Kidney (tissue), 14 donors: ENCODE results near the gene SPATS2L. TPM values are rescaled to one million over a fixed set of nuclear protein-coding genes. Genes with fewer than 3 reads are reported as not detected.

Experiments used
- DNase-seq, 5 donors: peaks; one replicate each; pipeline ENCODE4 v3.0.0-alpha.2; 2013 to 2020
- FAIRE-seq: peaks from 2 replicates; lab custom pipeline; 2012; peaks lifted over from hg19 to GRCh38; lab: Jason Lieb, UNC
- H3K27ac ChIP-seq, 2 donors: one replicate each; pipeline ENCODE4 v1.7.0; 2013; ENCODE audit warnings: low read depth in 2 of 2, low read length in 2 of 2, inconsistent platforms in 1 of 2
- H3K27me3 ChIP-seq: one replicate; pipeline ENCODE4 v1.7.1; 2013; ENCODE audit warnings: low read length, inconsistent platforms; ENCODE audit not compliant: control insufficient read depth, insufficient read depth
- H3K36me3 ChIP-seq, 3 donors: one replicate each; pipeline versions ENCODE4 v1.7.0 to v1.7.1; 2013; ENCODE audit warnings: low read length in 3 of 3, control low read depth in 1 of 3, inconsistent platforms in 1 of 3; ENCODE audit not compliant: insufficient read depth in 3 of 3, control insufficient read depth in 2 of 3
- H3K4me1 ChIP-seq, 3 donors: one replicate each; pipeline versions ENCODE4 v1.7.0 to v1.7.1; 2013; ENCODE audit warnings: low read length in 3 of 3, inconsistent platforms in 1 of 3, low read depth in 1 of 3; ENCODE audit not compliant: control insufficient read depth in 2 of 3, insufficient read depth in 2 of 3
- H3K4me3 ChIP-seq, 3 donors: one replicate each; pipeline versions ENCODE4 v1.7.0 to v1.8.1; 2013; ENCODE audit warnings: low read length in 3 of 3, control low read depth in 1 of 3, inconsistent platforms in 1 of 3
- H3K9ac ChIP-seq, 3 donors: one replicate each; pipeline versions ENCODE4 v1.7.0 to v1.7.1; 2013; ENCODE audit warnings: low read length in 3 of 3, control low read depth in 1 of 3, inconsistent platforms in 1 of 3
- H3K9me3 ChIP-seq, 3 donors: one replicate each; pipeline versions ENCODE4 v1.7.0 to v1.7.1; 2013; ENCODE audit warnings: low read length in 3 of 3, control low read depth in 1 of 3, inconsistent platforms in 1 of 3; ENCODE audit not compliant: control insufficient read depth in 2 of 3, insufficient read depth in 1 of 3
- CTCF ChIP-seq: IDR thresholded peaks from 3 replicates; pipeline ENCODE4 v1.5.1; 2012; ENCODE audit warnings: mild to moderate bottlenecking, moderate library complexity, borderline replicate concordance; ENCODE audit not compliant: insufficient read depth; ENCODE audit errors: extremely low read depth
- intact Hi-C: fragments of 100-400 bp; cut with DNase I; formaldehyde crosslinking; loops from one replicate; pipeline ENCODE4 v1.11.1; 2022
- polyA plus RNA-seq: library from polyadenylated mRNA; stranded (reverse); fragments of 350-450 nt; fragmentation: Illumina TruSeq; extraction: RNeasy Lipid Tissue Mini Kit (QIAGEN cat#74804); gene quantifications from one replicate; pipeline ENCODE4 v1.2.3, GENCODE V29; 2014; ENCODE audit warnings: low read depth, low replicate concordance; ENCODE audit not compliant: insufficient read depth
- total RNA-seq: library from RNA; stranded (reverse); fragmentation: NEBNext Ultra II Directional; extraction: Animal tissue kit (Norgen Biotek cat#: 25700); gene quantifications from one replicate; pipeline ENCODE4 v1.2.1, GENCODE V29; 2021
- donor health status: control.
- donor health status: control.
- donor health status: control.
- donor health status: control.
- donor health status: control.
- donor health status: DM: yes; HTN: yes; CAD: no.
- donor health status: Normal renal cell carcinoma (clear cell type).

The SPATS2L gene
- total and polyA plus RNA-seq, 2 donors from 2014 or later: 86.1 to 166 TPM

DNA sequence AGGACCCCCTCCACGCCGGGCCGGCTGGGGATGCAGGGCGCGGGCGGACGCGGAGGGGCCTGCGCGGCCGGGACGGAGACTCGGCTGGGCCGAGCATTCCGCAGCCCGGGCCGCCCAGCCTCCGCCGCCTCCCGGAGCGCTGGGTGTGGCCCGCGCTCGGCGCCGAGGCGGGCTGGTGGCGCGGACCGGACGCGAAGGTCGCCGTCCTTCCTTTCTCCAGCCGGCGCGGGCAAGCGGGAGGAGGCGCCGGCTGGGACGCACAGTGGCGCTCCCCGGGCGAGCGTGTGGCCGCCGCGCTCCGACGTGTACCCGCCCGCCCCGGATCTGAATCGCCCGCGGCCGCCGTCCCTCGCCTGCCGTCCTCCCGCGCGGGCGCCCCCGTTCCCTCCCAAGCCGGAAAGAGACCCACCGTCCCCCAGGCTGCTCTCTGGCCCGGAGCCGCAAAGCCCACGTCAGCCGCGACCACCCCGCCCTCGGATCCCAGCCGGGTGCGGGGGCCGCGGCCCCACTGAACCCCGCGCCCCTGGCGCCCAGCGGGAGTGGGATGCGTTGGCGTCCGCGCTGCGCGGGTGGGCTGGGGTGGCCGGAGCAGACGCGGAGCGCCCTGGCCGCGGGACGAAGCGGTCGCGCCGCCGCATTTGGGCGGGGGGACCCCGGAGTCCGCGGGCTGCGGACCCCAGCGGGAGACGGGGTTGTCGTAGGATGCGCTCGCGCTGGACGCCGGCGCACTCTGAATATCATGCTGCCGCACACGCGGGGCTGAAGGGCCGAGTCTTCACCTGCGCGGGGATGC, 634 bp downstream of the SPATS2L start:
- H3K27me3 ChIP-seq: no peaks in the 10 kb centered on the region
- DNase-seq (peak in 4 of 5 donors; percentile 35 to 82 (median 62)), FAIRE-seq (no peak)
- intact Hi-C loops: loop anchor here (10.0 kb wide), 2 partner anchors 178 to 322 kb away; no protein-coding TSS in a partner anchor
- no peaks in the 10 kb centered on the region for H3K36me3 ChIP-seq
- peak overlapping the region; percentile 80 to 81 for H3K27ac ChIP-seq
- H3K4me1 ChIP-seq: peaks cover 0 to 11% (median 5%) of the 10 kb centered on the region in 3 donors
- H3K9me3 ChIP-seq: no peaks in the 10 kb centered on the region
- H3K9ac ChIP-seq: peak overlapping the region; percentile 1 to 57 (median 7)
- H3K4me3 ChIP-seq: peak overlapping the region; percentile 66 to 69 (median 67)
- TF ChIP-seq CTCF: no peak

- Histone ChIP-seq H3K27ac (peak overlapping the region; percentile 80 to 81), H3K4me1 (peaks cover 0 to 13% (median 5%) of the 10 kb centered on the region in 3 donors), H3K36me3 (no peaks in the 10 kb centered on the region), H3K9ac (peak overlapping the region; percentile 1 to 57 (median 7)), H3K9me3 (no peaks in the 10 kb centered on the region), H3K4me3 (peak overlapping the region; percentile 66 to 69 (median 67)), H3K27me3 (no peaks in the 10 kb centered on the region)
- intact Hi-C loops: loop anchor here (10.0 kb wide), 2 partner anchors 177 to 323 kb away; no protein-coding TSS in a partner anchor
- no peak for FAIRE-seq
- no peak for TF ChIP-seq CTCF
- DNase-seq: peak in 1 of 5 donors; percentile 46
Observed at GRCh38 chr2:200307724-200308545, 1.4 kb downstream of the SPATS2L start.

DNA sequence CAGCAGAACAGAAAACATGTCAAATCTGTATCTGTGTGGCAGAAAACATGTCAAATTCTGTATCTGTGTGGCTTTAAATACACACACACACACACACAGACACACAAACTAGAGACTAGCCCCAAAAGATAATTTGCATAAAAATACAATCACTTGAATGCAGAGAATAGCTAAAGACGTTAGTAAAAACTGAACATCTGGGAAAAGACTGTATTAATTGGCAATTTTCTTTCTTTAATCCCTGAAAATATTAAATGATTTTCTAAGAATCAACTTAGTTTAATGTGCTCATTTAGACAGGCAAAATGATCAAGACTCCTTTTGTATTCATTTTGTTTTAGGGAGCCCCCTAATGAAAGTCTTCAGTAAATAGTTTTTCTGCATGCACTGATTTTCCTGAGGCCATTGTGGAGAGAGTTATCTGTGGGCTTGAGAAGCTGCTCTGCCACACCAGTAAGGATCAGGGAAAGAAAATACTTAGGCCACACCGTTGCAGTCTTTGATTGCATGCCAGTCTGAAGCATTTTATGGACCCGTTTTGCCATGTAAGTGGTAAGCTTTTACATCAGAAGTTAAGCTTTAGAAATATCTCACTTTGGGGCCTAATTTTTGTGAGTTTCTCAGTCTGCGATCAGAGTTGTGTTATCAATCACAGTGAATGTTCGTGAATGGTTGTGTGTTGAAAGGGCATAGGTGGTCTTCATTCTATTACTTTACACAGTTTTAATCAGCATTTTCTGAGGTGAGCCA, 2.2 kb downstream of the SPATS2L start:
- Histone ChIP-seq H3K9ac (peak overlapping the region in 2 of 3 donors; percentile 5 to 7), H3K4me3 (peak overlapping the region in 2 of 3 donors; percentile 28 to 69), H3K27ac (peak overlapping the region in 1 of 2 donors; percentile 1), H3K27me3 (no peaks in the 10 kb centered on the region), H3K9me3 (no peaks in the 10 kb centered on the region), H3K36me3 (no peaks in the 10 kb centered on the region), H3K4me1 (peaks cover 0 to 15% (median 0%) of the 10 kb centered on the region in 3 donors)
- intact Hi-C loops: loop anchor here (10.0 kb wide), 2 partner anchors 176 to 324 kb away; no protein-coding TSS in a partner anchor
- DNase-seq (peak in 1 of 5 donors; percentile 43), FAIRE-seq (peak; percentile 6)
- TF ChIP-seq CTCF: peak; percentile 16
